HL-60 (cell line): Measurements from ENCODE around the gene SLIRP.
"Not testable (repeated sequence)": the region's sequence is repeated elsewhere in the genome, so short reads cannot be mapped to it uniquely, and the experiment has no call there.

Experiments
- DNase-seq, 2 experiments: peaks; one replicate each; pipeline ENCODE4 v3.0.0-alpha.2; 2010 to 2020; ENCODE audit warnings: low read depth in 1 of 2, low spot score in 1 of 2
- H3K27ac ChIP-seq: fragments of 250-450 bp; sonication (Bioruptor Pico); replicated peaks from 2 replicates; pipeline ENCODE4 v1.5.1; 2020; ENCODE audit warnings: mild to moderate bottlenecking, moderate library complexity
- H3K27me3 ChIP-seq: fragments of 250-450 bp; sonication (Bioruptor Pico); 2 replicates; pipeline ENCODE4 v1.5.1; 2021; ENCODE audit warnings: mild to moderate bottlenecking, moderate library complexity; ENCODE audit not compliant: insufficient read depth, poor library complexity, severe bottlenecking
- H3K4me3 ChIP-seq: replicated peaks from 2 replicates; pipeline ENCODE4 v1.5.1; 2011; ENCODE audit warnings: mild to moderate bottlenecking, control low read depth, low read length; ENCODE audit not compliant: insufficient read depth
- CTCF ChIP-seq: IDR thresholded peaks from one replicate; pipeline ENCODE4 v1.5.1; 2011; ENCODE audit warnings: low read length, control low read depth, inconsistent platforms; ENCODE audit not compliant: insufficient read depth
- GABPA ChIP-seq: IDR thresholded peaks from 2 replicates; pipeline ENCODE4 v1.6.1; 2012; ENCODE audit warnings: low read depth
- POLR2AphosphoS5 ChIP-seq: IDR thresholded peaks from 2 replicates; pipeline ENCODE4 v1.6.1; 2012; ENCODE audit warnings: low read depth
- SPI1 ChIP-seq: IDR thresholded peaks from 2 replicates; pipeline ENCODE4 v1.6.1; 2012; ENCODE audit warnings: low read depth, mild to moderate bottlenecking, borderline replicate concordance
- TF ChIP-seq, protein P1 (sequence below): IDR thresholded peaks from 2 replicates; pipeline ENCODE4 v1.6.1; 2012; ENCODE audit warnings: low read depth; ENCODE audit not compliant: insufficient replicate concordance

Gene SLIRP

GRCh38 chr14:77741438-77741837 is 33.5 kb downstream of the SLIRP start:
- no peak overlapping the region for H3K4me3 ChIP-seq
- TF ChIP-seq POLR2AphosphoS5 (no peak), SPI1 (no peak), GABPA (no peak), CTCF (no peak)
- TF ChIP-seq, protein P1, sequence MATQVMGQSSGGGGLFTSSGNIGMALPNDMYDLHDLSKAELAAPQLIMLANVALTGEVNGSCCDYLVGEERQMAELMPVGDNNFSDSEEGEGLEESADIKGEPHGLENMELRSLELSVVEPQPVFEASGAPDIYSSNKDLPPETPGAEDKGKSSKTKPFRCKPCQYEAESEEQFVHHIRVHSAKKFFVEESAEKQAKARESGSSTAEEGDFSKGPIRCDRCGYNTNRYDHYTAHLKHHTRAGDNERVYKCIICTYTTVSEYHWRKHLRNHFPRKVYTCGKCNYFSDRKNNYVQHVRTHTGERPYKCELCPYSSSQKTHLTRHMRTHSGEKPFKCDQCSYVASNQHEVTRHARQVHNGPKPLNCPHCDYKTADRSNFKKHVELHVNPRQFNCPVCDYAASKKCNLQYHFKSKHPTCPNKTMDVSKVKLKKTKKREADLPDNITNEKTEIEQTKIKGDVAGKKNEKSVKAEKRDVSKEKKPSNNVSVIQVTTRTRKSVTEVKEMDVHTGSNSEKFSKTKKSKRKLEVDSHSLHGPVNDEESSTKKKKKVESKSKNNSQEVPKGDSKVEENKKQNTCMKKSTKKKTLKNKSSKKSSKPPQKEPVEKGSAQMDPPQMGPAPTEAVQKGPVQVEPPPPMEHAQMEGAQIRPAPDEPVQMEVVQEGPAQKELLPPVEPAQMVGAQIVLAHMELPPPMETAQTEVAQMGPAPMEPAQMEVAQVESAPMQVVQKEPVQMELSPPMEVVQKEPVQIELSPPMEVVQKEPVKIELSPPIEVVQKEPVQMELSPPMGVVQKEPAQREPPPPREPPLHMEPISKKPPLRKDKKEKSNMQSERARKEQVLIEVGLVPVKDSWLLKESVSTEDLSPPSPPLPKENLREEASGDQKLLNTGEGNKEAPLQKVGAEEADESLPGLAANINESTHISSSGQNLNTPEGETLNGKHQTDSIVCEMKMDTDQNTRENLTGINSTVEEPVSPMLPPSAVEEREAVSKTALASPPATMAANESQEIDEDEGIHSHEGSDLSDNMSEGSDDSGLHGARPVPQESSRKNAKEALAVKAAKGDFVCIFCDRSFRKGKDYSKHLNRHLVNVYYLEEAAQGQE, result no peak
- no peaks in the 10 kb centered on the region for H3K27me3 ChIP-seq
- no peak overlapping the region for H3K27ac ChIP-seq
- no peak for DNase-seq

DNA sequence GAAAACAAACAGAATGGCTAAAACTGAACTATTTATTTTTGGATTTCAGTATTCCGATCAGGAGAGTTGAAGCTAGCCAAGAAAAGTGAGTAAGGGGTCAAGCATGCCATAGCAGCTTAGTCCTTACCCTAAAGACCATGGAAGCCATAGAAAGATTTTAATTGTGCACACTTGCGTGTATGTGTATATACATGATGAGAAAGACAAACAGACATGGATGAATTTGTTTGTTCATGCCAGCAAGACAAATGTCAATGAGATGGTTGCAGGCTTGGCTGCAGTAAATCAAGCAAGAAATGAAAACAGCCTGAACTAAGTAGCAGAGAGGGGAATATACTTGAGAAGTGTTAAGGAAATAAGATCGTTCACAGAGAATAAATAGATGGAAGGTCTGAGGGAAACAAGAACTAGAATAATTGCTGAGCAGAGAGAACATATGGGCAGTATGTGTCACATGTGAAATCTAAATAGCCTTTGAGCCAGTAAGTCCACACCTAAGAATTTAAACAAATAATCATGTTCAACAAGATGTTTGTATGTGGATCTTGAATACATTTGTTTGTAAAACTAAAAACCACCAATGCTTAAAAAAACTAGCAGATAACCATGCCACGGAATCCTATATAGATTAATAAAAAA is 38.3 kb downstream of the SLIRP start:
- H3K4me3 ChIP-seq, result no peak overlapping the region
- H3K27me3 ChIP-seq, result no peaks in the 10 kb centered on the region
- no peak for TF ChIP-seq GABPA
- no peak for TF ChIP-seq SPI1
- TF ChIP-seq, protein P1, result no peak
- TF ChIP-seq CTCF, result no peak
- no peak for TF ChIP-seq POLR2AphosphoS5
- DNase-seq, result no peak
- H3K27ac ChIP-seq, result no peak overlapping the region

- H3K4me3 ChIP-seq, DNase-seq, H3K27ac ChIP-seq, H3K27me3 ChIP-seq: not testable (repeated sequence)
Measured at GRCh38 chr14:77747425-77747824, 39.5 kb downstream of the SLIRP start.

DNA sequence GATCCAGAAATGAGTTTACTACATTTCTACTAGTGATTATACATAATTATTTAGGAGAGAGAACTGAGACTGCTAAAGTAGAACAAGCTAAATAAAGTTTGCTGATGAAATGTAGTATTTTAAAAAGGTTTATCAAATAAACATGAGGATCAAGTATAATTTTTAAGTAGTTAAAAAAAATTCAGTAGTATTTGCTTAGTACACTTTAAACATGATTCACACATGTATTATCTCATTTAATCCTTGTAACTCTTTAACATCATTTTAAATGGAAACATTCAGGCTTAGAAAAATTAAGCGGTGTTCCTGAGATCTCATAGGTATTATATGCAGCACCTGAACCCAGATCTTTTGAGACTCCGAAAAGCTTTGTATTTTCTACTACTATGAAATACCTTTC is 44.4 kb downstream of the SLIRP start:
- Histone ChIP-seq H3K27ac (no peak overlapping the region), H3K27me3 (no peaks in the 10 kb centered on the region), H3K4me3 (no peak overlapping the region)
- TF ChIP-seq POLR2AphosphoS5, result no peak
- no peak for TF ChIP-seq GABPA
- no peak for DNase-seq

DNA sequence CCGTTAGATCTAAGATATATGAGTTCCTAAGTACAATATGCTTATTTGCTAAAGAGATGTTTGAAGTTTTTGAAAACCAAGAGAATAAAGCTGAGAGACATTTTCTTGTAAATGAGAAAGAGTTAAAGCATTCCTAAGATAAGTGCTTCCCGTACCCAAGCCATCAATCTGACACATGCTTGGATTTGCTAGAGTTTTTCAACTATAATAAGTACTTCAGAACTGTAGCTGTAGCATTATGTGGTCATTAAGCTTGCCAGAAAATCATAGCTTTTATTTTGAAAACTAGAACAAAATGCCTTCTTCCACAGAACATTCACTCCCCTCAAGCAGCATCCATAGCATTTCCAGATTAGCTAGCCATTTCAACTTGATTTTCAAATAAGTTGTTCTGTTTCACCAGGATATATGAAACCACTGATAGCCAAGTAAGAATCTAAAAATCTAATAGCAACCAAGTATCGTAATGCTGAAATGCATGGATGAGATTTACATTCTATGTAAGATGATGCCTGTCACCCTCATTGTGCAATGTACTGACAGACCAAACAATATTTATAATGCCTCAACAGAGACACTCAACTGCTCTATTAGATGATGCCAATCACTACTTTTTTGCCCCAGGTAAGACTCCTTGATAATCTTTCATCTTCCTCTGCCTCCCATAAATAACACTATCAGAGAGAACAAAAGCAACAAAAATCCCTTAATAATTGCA is 45.1 kb downstream of the SLIRP start:
- DNase-seq, result no peak
- no peak overlapping the region for H3K4me3 ChIP-seq
- H3K27me3 ChIP-seq, result no peaks in the 10 kb centered on the region
- no peak overlapping the region for H3K27ac ChIP-seq
- TF ChIP-seq SPI1, result no peak
- TF ChIP-seq, protein P1, result no peak
- no peak for TF ChIP-seq GABPA
- TF ChIP-seq POLR2AphosphoS5, result no peak
- no peak for TF ChIP-seq CTCF
